ENCODE measurements around the gene DDX19B.
"Not testable (repeated sequence)": the region's sequence is repeated elsewhere in the genome, so short reads cannot be mapped to it uniquely, and the experiment has no call there.

The DDX19B gene

DNA sequence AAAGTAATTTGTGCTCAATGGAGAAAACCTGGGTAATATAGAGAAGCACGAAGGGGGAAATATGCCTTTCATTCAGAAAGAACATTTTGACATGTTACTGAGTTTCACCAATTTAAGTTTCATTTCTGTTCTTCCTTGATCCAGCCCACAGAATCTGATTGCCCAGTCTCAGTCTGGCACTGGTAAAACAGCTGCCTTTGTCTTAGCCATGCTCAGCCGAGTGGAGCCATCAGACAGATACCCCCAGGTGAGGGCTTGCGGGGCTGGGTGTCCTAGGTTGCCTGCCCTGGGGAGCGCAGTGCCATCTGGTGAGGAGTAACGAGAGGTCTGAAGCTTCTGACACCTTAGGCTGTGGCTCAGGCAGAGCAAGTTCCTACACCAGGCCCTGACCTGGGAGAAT, 65.4 kb downstream of the DDX19B start:
- DNase-seq, result no peak

DNA sequence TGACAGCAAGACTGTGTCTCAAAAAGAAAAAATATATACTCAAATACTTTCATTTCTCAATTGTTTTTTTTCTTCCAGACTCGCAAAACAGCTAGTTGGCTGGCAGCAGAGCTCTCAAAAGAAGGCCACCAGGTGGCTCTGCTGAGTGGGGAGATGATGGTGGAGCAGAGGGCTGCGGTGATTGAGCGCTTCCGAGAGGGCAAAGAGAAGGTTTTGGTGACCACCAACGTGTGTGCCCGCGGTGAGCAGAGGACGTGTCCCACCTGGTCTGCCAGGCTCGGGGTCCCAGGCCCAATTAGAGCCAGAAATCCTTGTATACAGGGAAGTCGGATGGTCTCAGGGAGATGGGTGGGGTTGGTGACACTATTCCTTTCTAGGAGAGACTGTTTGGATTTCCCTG, 71.2 kb downstream of the DDX19B start:
- not testable (repeated sequence) for DNase-seq

DNA sequence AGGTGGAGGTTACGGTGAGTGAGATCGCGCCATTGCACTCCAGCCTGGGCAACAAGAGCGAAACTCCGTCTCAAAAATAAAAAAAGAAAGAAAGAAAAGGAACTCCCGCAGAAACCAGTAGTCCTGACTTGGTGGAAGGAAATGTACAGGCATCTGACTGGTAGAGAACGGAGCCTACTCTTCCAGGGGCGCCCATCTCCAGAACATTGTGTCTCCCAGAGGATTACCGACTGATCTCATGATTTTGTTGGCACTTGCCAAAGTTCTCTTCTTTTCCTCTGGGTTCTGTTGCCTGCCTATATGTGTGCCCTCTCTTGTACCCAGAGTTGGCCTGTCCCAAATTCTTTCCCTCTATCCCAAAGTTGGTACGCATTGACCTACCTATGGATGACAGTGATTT, 71.9 kb downstream of the DDX19B start:
- DNase-seq, result no peak

DNA sequence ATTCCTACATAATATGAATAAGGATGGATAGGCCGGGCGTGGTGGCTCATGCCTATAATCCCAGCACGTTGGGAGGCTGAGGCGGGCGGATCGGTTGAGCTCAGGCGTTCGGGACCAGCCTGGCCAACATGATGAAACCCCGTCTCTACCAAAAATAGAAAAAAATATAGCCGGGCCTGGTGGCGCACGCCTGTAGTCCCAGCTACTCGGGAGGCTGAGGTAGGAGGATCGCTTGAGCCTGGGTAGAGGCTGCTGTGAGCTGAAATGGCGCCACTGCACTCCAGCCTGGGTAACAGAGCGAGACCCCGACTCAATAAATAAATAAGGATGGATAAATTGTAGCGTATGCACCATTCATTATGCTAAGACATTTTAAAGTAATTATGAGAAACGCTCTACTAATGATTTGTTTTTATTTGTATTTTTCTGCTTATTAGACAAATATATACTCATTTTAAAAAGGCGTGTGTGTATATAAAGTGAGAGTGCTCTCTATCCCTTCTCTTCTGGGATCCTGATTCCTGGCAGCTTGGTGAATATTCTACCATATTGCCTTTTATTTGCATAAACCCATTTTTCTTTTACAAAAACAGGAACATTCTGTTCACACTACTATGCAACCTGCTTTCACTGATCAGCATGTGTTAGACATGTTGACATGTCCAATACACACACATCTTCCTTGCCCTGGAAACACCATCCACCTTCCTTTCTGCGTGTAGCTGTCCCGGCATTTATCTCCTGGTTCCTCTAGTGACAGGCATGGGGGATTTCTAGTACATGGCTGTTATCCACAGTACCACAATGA, 74.1 kb downstream of the DDX19B start:
- no peak for DNase-seq

DNA sequence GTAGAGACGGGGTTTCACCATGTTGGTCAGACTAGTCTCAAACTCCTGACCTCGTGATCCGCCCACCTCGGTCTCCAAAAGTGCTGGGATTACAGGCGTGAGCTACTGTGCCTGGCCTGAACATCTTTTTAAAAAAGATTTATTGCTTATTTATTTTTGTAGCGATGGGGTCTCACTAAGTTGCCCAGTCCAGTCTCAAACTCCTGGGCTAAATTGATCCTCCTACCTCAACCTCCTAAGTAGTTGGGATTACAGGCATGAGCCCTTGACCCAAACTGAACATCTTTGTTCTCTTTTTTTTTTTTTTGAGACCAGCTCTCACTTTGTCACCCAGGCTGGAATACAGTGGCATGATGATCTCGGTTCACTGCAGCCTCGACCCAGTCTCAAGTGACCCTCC, 75.2 kb downstream of the DDX19B start:
- no peak for DNase-seq

DNA sequence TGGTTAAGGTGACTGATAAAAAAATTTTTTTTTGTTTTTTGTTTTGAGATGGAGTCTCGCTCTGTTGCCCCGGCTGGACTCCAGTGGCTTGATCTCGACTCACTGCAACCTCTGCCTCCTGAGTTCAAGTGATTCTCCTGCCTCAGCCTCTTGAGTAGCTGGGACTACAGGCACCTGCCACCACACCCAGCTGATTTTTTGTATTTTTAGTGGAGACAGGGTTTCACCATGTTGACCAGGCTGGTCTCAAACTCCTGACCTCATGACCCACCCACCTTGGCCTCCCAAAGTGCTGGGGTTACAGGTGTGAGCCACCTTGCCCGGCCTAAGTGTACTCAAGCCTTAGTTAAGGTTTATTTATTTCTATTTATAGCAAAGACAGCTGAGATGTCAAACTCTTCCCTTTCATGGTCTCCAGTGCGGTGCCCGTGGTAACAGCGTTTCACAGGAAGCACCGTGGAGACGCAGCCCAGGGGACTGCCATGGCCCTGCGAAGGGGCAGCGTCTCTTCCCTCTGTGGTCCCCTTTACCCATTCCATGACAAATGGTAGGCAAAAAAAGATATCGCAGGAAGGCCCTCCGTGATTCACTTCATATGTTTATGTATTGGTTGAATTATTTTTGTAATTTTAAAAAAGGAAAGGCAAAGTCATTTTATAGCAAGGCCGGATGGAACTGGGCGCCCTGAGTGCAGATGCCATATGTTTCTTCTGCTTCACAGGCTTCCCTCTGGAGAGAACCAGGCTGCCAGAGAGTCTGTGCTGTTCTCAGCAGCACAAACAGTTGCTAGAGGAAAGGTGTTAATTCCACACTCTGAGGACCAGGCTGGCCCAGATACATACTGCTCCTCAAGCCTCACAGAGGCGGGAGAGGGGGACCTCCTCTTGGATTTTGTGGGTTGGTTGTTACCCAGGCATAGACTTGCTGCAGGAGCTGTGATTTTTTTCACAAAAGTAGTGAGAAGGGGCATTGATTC, 76.9 kb downstream of the DDX19B start:
- no peak for DNase-seq

DNA sequence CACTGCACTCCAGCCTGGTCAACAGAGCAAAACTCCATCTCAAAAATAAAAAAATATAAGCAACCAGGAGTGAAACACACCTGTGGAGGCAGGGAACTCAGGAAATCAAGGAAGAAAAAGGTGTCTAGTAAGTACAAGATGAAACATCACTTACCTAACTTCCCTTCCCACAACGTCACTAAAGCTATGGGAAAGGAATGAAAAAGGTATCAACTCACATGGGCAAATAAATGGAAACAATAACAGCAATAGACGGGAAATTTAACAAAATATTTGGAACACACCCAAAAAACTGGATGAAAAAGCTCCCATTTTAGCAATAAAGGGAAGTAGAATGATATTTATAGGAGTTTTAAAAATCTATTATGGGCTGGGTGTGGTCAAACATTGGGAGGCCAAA, 78.8 kb downstream of the DDX19B start:
- no peak for DNase-seq

DNA sequence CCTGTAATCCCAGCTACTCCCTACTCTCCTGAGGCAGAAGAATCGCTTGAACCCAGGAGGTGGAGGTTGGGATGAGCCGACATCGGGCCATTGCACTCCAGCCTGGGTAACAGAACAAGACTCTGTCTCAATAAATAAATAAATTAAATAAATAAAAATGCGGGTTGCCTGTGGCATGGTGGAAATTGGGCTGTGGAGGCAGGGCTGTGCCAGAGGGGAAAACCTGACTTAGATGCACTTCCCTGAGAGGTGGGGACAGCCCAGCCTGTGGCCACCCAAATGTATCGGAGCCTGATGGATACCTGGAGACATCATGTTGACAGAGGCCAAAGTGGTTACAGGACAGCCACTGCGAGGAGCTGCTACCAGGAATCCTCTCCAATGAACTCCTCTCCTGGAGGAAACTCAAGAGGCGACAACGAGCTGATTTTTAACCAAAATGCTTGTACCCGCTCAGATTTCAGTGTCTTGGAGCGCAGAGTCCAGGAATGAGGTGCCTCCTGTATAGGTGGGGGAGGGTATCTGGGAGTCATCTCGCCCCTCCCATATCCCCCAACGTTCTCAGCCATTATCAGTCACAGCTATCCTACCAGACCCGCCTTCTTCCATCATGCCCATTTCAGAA, 80.0 kb downstream of the DDX19B start:
- DNase-seq, result no peak

DNA sequence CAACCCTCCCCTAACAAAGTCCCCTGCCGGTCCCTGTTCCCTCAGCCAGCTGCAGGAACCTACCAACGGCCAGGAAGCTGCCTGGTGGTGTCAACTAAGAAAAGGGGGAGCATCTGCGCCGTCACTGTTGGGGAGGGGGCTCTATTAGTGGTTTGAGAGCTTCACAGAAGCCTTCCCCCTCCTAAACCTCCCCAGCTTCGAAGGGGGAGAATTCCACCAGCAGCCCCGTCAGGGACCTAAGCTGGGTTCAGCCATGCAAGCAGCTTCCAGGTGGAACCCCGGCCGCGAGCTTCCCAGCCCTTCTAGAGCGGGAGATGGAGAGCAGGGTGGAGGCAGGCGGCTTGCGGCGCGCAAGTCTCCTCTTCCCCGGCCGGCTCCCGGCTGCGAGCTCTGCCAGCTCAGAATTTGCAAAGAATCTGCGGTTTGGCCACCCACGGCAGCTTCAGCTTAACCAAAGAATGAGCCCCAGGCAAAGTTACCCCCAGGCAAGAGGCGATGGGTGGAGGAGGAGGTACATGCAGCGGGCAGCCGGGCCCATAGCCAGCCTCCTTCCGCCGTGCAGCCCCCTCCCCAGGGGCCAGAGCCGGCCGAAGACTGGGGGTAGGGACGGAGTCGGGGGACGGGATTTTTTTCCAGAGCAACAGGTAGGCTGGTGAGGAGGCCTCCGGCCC, 81.4 kb downstream of the DDX19B start:
- DNase-seq, result peak; percentile 24

DNA sequence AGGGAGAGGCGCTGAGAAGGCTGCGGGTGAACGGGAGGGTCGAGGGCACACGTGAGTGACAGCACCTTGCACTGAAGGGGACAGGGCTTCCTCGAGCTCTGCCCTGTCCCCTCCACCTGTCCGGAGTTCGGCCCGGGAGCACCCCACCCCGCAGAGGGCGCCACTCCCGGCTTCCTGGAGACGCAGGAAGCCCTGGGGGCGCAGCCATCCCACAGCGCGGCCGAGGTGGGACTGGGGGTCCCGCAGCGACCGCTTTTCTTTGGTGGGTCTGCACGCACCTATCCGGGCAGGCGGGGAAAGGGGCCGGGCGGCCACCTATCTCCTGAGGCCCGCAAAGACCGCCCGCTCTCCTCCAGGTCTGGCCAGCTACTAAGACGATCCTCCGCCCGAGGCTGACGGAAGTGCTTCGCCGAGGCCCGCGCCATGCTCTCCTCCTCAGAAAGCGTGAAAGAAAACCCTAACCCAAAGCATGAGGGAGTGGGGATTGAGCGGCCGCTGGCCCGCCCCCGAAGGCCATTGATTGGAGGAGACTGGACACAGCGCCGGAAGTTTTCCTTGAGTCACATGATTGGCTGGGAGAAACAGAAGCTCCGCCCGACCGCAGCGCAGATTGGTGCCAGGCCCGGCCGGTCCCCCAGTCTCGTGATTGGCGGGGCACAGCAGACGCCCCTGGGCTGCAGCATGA, 82.1 kb downstream of the DDX19B start:
- peak; percentile 91 for DNase-seq

DNA sequence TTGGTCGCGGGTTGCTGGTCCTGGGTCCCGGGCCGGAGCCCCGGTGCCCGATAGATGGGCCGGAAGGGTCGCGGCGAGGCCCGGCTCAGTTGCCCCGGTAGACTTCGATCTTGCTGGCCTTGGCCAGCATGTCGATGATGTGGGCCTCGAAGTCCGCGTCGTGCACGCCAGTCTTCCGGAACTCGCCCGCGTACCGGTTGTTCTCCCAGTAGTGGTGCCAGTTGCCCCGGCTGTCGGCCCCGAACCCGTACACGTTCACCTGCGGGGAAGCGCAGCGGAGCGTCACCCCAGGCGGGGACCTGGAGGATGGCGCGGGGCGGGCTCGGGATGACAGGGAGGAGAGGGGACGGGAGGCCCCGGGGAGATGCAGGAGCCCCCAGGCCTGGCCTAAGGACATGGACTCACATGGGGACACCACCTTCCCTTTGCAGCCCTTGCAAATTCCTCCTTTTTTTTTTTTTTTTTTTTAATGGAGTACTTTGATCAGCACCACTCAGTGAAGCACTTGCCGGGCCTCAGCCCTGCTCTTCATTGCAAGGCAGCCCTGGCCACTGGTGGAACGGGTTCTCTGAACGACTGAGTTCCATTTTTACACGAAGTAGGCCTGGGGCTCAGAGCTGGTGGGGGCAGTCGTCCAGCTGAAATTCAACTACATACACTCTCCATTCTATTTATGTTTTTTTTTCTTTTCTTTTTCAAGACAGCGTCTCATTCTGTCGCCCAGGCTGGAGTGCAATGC, 82.8 kb downstream of the DDX19B start:
- no peak for DNase-seq

DNA sequence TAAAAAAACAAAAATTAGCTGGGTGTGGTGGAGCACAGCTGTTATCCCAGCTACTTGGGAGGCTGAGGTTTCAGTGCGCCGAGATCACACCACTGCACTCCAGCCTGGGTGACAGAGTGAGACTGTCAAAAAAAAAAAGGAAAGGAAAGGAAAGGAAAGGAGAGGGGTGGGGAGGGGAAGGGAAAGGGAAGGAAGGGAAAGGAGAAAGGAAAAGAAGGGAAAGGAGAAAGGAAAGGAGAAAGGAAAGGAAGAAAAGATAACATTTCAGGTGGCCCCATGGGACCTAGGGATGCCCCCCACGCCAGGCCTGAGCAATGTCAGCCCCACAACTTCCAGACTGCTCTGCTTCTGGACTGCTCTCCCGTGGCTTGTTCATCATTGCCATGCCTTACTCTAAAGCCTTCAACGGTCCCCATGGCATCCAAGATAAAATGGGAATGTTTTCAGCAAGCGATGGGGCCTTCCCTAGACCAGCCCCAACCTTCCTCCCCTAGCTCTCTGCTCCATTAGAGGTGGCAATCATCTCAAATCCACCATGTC, 84.5 kb downstream of the DDX19B start:
- no peak for DNase-seq

All from activated gamma-delta T cell (primary cell).